Suprapubic skin (tissue), 4 donors: ENCODE results near the gene ABI3BP. TPM values are rescaled to one million over a fixed set of nuclear protein-coding genes. Genes with fewer than 3 reads are reported as not detected.

Experiments
- DNase-seq, 2 donors: peaks; one replicate each; pipeline ENCODE4 v3.0.0-alpha.2; 2019; ENCODE audit warnings: low spot score in 2 of 2
- H3K27ac ChIP-seq: fragments of 200-600 bp; sonication (generic); one replicate; pipeline ENCODE4 v1.5.1; 2019
- H3K27me3 ChIP-seq: fragments of 200-600 bp; sonication (generic); one replicate; pipeline ENCODE4 v1.5.1; 2019
- H3K36me3 ChIP-seq: fragments of 200-600 bp; sonication (generic); one replicate; pipeline ENCODE4 v1.5.1; 2019
- H3K4me1 ChIP-seq: fragments of 200-600 bp; sonication (generic); one replicate; pipeline ENCODE4 v1.5.1; 2019
- H3K4me3 ChIP-seq: fragments of 200-600 bp; sonication (generic); one replicate; pipeline ENCODE4 v1.5.1; 2019; ENCODE audit warnings: mild to moderate bottlenecking
- H3K9me3 ChIP-seq: fragments of 200-600 bp; sonication (generic); one replicate; pipeline ENCODE4 v1.5.1; 2019
- CTCF ChIP-seq, 2 donors: fragments of 200-600 bp in 1 of 2; fragments of 450-650 bp in 1 of 2; sonication (generic) in 1 of 2; IDR thresholded peaks; one replicate each; pipeline ENCODE4 v1.5.1; 2016 to 2019; ENCODE audit warnings: antibody characterized with exemption in 2 of 2, mild to moderate bottlenecking in 1 of 2, moderate library complexity in 1 of 2
- EP300 ChIP-seq: sonication (generic); formaldehyde crosslinking; IDR thresholded peaks from one replicate; pipeline ENCODE4 v1.6.1; 2017; ENCODE audit warnings: antibody characterized with exemption
- POLR2A ChIP-seq, 2 donors: fragments of 450-650 bp; IDR thresholded peaks; one replicate each; pipeline ENCODE4 v1.6.1; 2017; ENCODE audit warnings: antibody characterized with exemption in 2 of 2, mild to moderate bottlenecking in 2 of 2, moderate library complexity in 2 of 2
- POLR2AphosphoS5 ChIP-seq, 3 donors: sonication (generic); formaldehyde crosslinking; IDR thresholded peaks; one replicate each; pipeline ENCODE4 v1.6.1; 2017; ENCODE audit warnings: antibody characterized with exemption in 3 of 3
- WGBS: methylation state at CpG from one replicate; pipeline ENCODE4 v1.1.5; 2018; 5-methylcytosine and 5-hydroxymethylcytosine counted together
- total RNA-seq, 4 donors: library from RNA; depleted of rRNA; stranded (reverse); fragments of >200 nt; gene quantifications; one replicate each; pipeline ENCODE4 v1.1.0, GENCODE V29; 2016

The ABI3BP gene
- total RNA-seq, 4 donors from 2014 or later: 20.6 to 54.4 (median 38.4) TPM

- Histone ChIP-seq H3K36me3 (no peaks in the 10 kb centered on the region), H3K27me3 (no peaks in the 10 kb centered on the region), H3K9me3 (no peaks in the 10 kb centered on the region), H3K4me1 (no peaks in the 10 kb centered on the region), H3K4me3 (no peak overlapping the region), H3K27ac (no peak overlapping the region)
- over 99% methylated on average over 3 of the region's 3 CpGs for WGBS
- TF ChIP-seq POLR2AphosphoS5 (IDR thresholded peaks at IDR 0.05) (no peak), POLR2A (IDR thresholded peaks at IDR 0.05) (no peak), EP300 (no peak), CTCF (IDR thresholded peaks at IDR 0.05) (no peak)
- no peak for DNase-seq
These were observed 177.6 kb downstream of the ABI3BP start for GRCh38 chr3:100815583-100815982.

- H3K9me3 ChIP-seq: no peaks in the 10 kb centered on the region
- no peak for DNase-seq
- no peaks in the 10 kb centered on the region for H3K4me1 ChIP-seq
- 74% methylated on average over 2 of the region's 2 CpGs for WGBS
- no peak overlapping the region for H3K4me3 ChIP-seq
- H3K36me3 ChIP-seq: no peaks in the 10 kb centered on the region
- TF ChIP-seq CTCF (IDR thresholded peaks at IDR 0.05) (no peak), EP300 (no peak), POLR2A (IDR thresholded peaks at IDR 0.05) (no peak), POLR2AphosphoS5 (IDR thresholded peaks at IDR 0.05) (no peak)
- H3K27ac ChIP-seq: no peak overlapping the region
- no peaks in the 10 kb centered on the region for H3K27me3 ChIP-seq
These were observed 179.4 kb downstream of the ABI3BP start for GRCh38 chr3:100813828-100814227.

GRCh38 chr3:100811779-100812507 is 181.3 kb downstream of the ABI3BP start:
- H3K36me3 ChIP-seq: peaks cover 4% of the 10 kb centered on the region
- DNase-seq: no peak
- TF ChIP-seq POLR2A (IDR thresholded peaks at IDR 0.05) (no peak), CTCF (IDR thresholded peaks at IDR 0.05) (no peak), POLR2AphosphoS5 (IDR thresholded peaks at IDR 0.05) (no peak), EP300 (no peak)
- H3K4me1 ChIP-seq: no peaks in the 10 kb centered on the region
- H3K9me3 ChIP-seq: no peaks in the 10 kb centered on the region
- 87% methylated on average over 6 of the region's 6 CpGs for WGBS
- H3K27me3 ChIP-seq: no peaks in the 10 kb centered on the region
- H3K27ac ChIP-seq: no peak overlapping the region
- no peak overlapping the region for H3K4me3 ChIP-seq

- Histone ChIP-seq H3K9me3 (no peaks in the 10 kb centered on the region), H3K4me3 (no peak overlapping the region), H3K4me1 (no peaks in the 10 kb centered on the region), H3K27me3 (no peaks in the 10 kb centered on the region), H3K36me3 (peaks cover 4% of the 10 kb centered on the region), H3K27ac (no peak overlapping the region)
- TF ChIP-seq CTCF (IDR thresholded peaks at IDR 0.05) (no peak), POLR2A (IDR thresholded peaks at IDR 0.05) (no peak), POLR2AphosphoS5 (IDR thresholded peaks at IDR 0.05) (no peak), EP300 (no peak)
- DNase-seq: no peak
- 91% methylated on average over 1 of the region's 1 CpG for WGBS
These were observed 182.6 kb downstream of the ABI3BP start for GRCh38 chr3:100810671-100811070.

GRCh38 chr3:100804631-100805030 is 188.6 kb downstream of the ABI3BP start:
- no peak for DNase-seq
- no peak overlapping the region for H3K4me3 ChIP-seq
- H3K27ac ChIP-seq: no peak overlapping the region
- H3K27me3 ChIP-seq: no peaks in the 10 kb centered on the region
- peaks cover 4% of the 10 kb centered on the region for H3K36me3 ChIP-seq
- TF ChIP-seq CTCF (IDR thresholded peaks at IDR 0.05): no peak
- TF ChIP-seq POLR2AphosphoS5 (IDR thresholded peaks at IDR 0.05): no peak
- no peak for TF ChIP-seq EP300
- no peak for TF ChIP-seq POLR2A (IDR thresholded peaks at IDR 0.05)
- H3K9me3 ChIP-seq: no peaks in the 10 kb centered on the region
- 87% methylated on average over 2 of the region's 2 CpGs for WGBS
- H3K4me1 ChIP-seq: no peaks in the 10 kb centered on the region
